Fibroblast of mammary gland (primary cell): ENCODE data around the gene SLC35F3.

Source experiments
- DNase-seq: peaks from one replicate; pipeline ENCODE4 v3.0.0-alpha.2; 2010; ENCODE audit warnings: low read depth
- H3K4me3 ChIP-seq: 2 replicates; pipeline ENCODE4 v1.5.1; 2011; ENCODE audit warnings: low read depth, mild to moderate bottlenecking, low read length, moderate library complexity; ENCODE audit not compliant: control insufficient read depth
- CTCF ChIP-seq: conservative IDR thresholded peaks from 2 replicates; pipeline ENCODE4 v1.5.1; 2011; ENCODE audit warnings: low read depth, low read length, inconsistent platforms; ENCODE audit not compliant: control insufficient read depth, insufficient read depth

The SLC35F3 gene

GRCh38 chr1:233928123-233928522 lies 23.6 kb downstream of the SLC35F3 start:
- no peak for TF ChIP-seq CTCF
- no peak for DNase-seq
- no peak overlapping the region for H3K4me3 ChIP-seq

GRCh38 chr1:233933339-233933738 lies 28.9 kb downstream of the SLC35F3 start:
- TF ChIP-seq CTCF = no peak
- H3K4me3 ChIP-seq = no peak overlapping the region
- no peak for DNase-seq

- DNase-seq = no peak
- no peak overlapping the region for H3K4me3 ChIP-seq
- no peak for TF ChIP-seq CTCF
These were observed 30.9 kb downstream of the SLC35F3 start for GRCh38 chr1:233935297-233935868.

GRCh38 chr1:233936422-233936821 lies 31.9 kb downstream of the SLC35F3 start:
- DNase-seq = no peak
- no peak overlapping the region for H3K4me3 ChIP-seq
- no peak for TF ChIP-seq CTCF

GRCh38 chr1:233936842-233937241 lies 32.4 kb downstream of the SLC35F3 start:
- no peak overlapping the region for H3K4me3 ChIP-seq
- DNase-seq = no peak
- TF ChIP-seq CTCF = no peak

GRCh38 chr1:233938476-233938875 lies 34.0 kb downstream of the SLC35F3 start:
- no peak for DNase-seq
- no peak overlapping the region for H3K4me3 ChIP-seq
- TF ChIP-seq CTCF = no peak

GRCh38 chr1:233939451-233939850 lies 35.0 kb downstream of the SLC35F3 start:
- H3K4me3 ChIP-seq = no peak overlapping the region
- TF ChIP-seq CTCF = no peak
- DNase-seq = no peak
